Peyer's patch (tissue), 4 donors: Measurements from ENCODE around the gene SPNS1. TPM values are rescaled to one million over a fixed set of nuclear protein-coding genes. Genes with fewer than 3 reads are reported as not detected.
A peak's percentile ranks its signal among the peaks of the same experiment; 100 is the strongest.
"Not testable (repeated sequence)": the region's sequence is repeated elsewhere in the genome, so short reads cannot be mapped to it uniquely, and the experiment has no call there.

Experiments used
- DNase-seq, 3 donors: peaks; one replicate each; pipeline ENCODE4 v3.0.0-alpha.2; 2017 to 2019
- H3K27ac ChIP-seq, 4 donors: fragments of 200-600 bp; sonication (generic); one replicate each; pipeline ENCODE4 v1.5.1; 2016 to 2019
- H3K27me3 ChIP-seq, 2 donors: fragments of 200-600 bp; sonication (generic); one replicate each; pipeline ENCODE4 v1.5.1; 2019
- H3K36me3 ChIP-seq, 3 donors: fragments of 200-600 bp; sonication (generic); one replicate each; pipeline ENCODE4 v1.5.1; 2016 to 2019
- H3K4me1 ChIP-seq, 4 donors: fragments of 200-600 bp; sonication (generic); one replicate each; pipeline ENCODE4 v1.5.1; 2016 to 2019
- H3K4me3 ChIP-seq, 4 donors: fragments of 200-600 bp; sonication (generic); 1 replicate in 3 of 4; 2 replicates in 1 of 4; pipeline ENCODE4 v1.5.1; 2016 to 2019; ENCODE audit warnings: mild to moderate bottlenecking in 1 of 4
- H3K9me3 ChIP-seq, 4 donors: fragments of 200-600 bp; sonication (generic); one replicate each; pipeline ENCODE4 v1.5.1; 2016 to 2019; ENCODE audit warnings: mild to moderate bottlenecking in 1 of 4
- CTCF ChIP-seq, 6 experiments: fragments of 450-650 bp in 4 of 6; fragments of 200-600 bp in 2 of 6; sonication (generic) in 1 of 6; IDR thresholded peaks; one replicate each; pipeline ENCODE4 v1.5.1; 2017 to 2019; ENCODE audit warnings: antibody characterized with exemption in 6 of 6, mild to moderate bottlenecking in 3 of 6, moderate library complexity in 1 of 6
- POLR2A ChIP-seq, 2 donors: fragments of 450-650 bp; IDR thresholded peaks; one replicate each; pipeline ENCODE4 v1.5.1; 2017; ENCODE audit warnings: antibody characterized with exemption in 2 of 2, mild to moderate bottlenecking in 2 of 2, moderate library complexity in 2 of 2
- total RNA-seq, 4 donors: library from RNA; depleted of rRNA; stranded (reverse); fragments of >200 nt; gene quantifications; one replicate each; pipeline ENCODE4 v1.1.0, GENCODE V29; 2016

Gene SPNS1
- total RNA-seq, 4 donors from 2014 or later = 30.5 to 49.7 (median 36.3) TPM

GRCh38 chr16:28992496-28992895, 17.9 kb downstream of the SPNS1 start:
- TF ChIP-seq POLR2A (IDR thresholded peaks at IDR 0.05) (no peak), CTCF (IDR thresholded peaks at IDR 0.05) (no peak)
- H3K4me3 ChIP-seq = no peak overlapping the region
- no peak for DNase-seq
- H3K9me3 ChIP-seq = no peaks in the 10 kb centered on the region
- peaks cover 0 to 10% (median 0%) of the 10 kb centered on the region in 3 donors for H3K36me3 ChIP-seq
- H3K4me1 ChIP-seq = no peaks in the 10 kb centered on the region
- no peaks in the 10 kb centered on the region for H3K27me3 ChIP-seq
- no peak overlapping the region for H3K27ac ChIP-seq

- Histone ChIP-seq H3K27ac (no peak overlapping the region), H3K4me3 (no peak overlapping the region), H3K36me3 (no peaks in the 10 kb centered on the region), H3K4me1 (no peaks in the 10 kb centered on the region), H3K9me3 (no peaks in the 10 kb centered on the region), H3K27me3 (no peaks in the 10 kb centered on the region)
- no peak for DNase-seq
- TF ChIP-seq CTCF (IDR thresholded peaks at IDR 0.05) (no peak), POLR2A (IDR thresholded peaks at IDR 0.05) (no peak)
Measured at GRCh38 chr16:28998837-28999236, 24.3 kb downstream of the SPNS1 start.

- Histone ChIP-seq H3K9me3 (no peaks in the 10 kb centered on the region), H3K4me1 (no peaks in the 10 kb centered on the region), H3K27ac (no peak overlapping the region), H3K27me3 (no peaks in the 10 kb centered on the region), H3K4me3 (no peak overlapping the region), H3K36me3 (no peaks in the 10 kb centered on the region)
- no peak for DNase-seq
- no peak for TF ChIP-seq POLR2A (IDR thresholded peaks at IDR 0.05)
- no peak for TF ChIP-seq CTCF (IDR thresholded peaks at IDR 0.05)
Measured at GRCh38 chr16:28999577-28999976, 25.0 kb downstream of the SPNS1 start.

- TF ChIP-seq CTCF (IDR thresholded peaks at IDR 0.05) (no peak), POLR2A (IDR thresholded peaks at IDR 0.05) (no peak)
- no peak overlapping the region for H3K4me3 ChIP-seq
- no peaks in the 10 kb centered on the region for H3K4me1 ChIP-seq
- H3K36me3 ChIP-seq = no peaks in the 10 kb centered on the region
- H3K9me3 ChIP-seq = no peaks in the 10 kb centered on the region
- no peak for DNase-seq
- H3K27me3 ChIP-seq = no peaks in the 10 kb centered on the region
- H3K27ac ChIP-seq = no peak overlapping the region
Measured at GRCh38 chr16:29000019-29000418, 25.4 kb downstream of the SPNS1 start.

GRCh38 chr16:29004496-29005139, 30.0 kb downstream of the SPNS1 start:
- not testable (repeated sequence) for H3K4me1 ChIP-seq, DNase-seq, H3K27ac ChIP-seq, H3K4me3 ChIP-seq, H3K27me3 ChIP-seq, H3K36me3 ChIP-seq, H3K9me3 ChIP-seq

GRCh38 chr16:29007730-29008593, 33.4 kb downstream of the SPNS1 start:
- no peaks in the 10 kb centered on the region for H3K9me3 ChIP-seq
- no peak overlapping the region for H3K4me3 ChIP-seq
- peak in 2 of 3 donors; percentile 52 to 58 for DNase-seq
- H3K36me3 ChIP-seq = no peaks in the 10 kb centered on the region
- no peak for TF ChIP-seq POLR2A (IDR thresholded peaks at IDR 0.05)
- TF ChIP-seq CTCF (IDR thresholded peaks at IDR 0.05) = no peak
- peak overlapping the region in 2 of 4 donors; percentile 19 to 42 for H3K27ac ChIP-seq
- no peaks in the 10 kb centered on the region for H3K27me3 ChIP-seq
- no peaks in the 10 kb centered on the region for H3K4me1 ChIP-seq
